ENCODE data around the gene LGR5. TPM values are rescaled to one million over a fixed set of nuclear protein-coding genes. Genes with fewer than 3 reads are reported as not detected.
A peak's percentile ranks its signal among the peaks of the same experiment; 100 is the strongest.

Gene LGR5
- total RNA-seq, 1 experiment from 2014 or later, result not detected

- no peak for DNase-seq (ENCODE audit: low read depth, low spot score)
- Histone ChIP-seq H3K79me2 (ENCODE audit: insufficient read depth, low read length) (no peaks in the 10 kb centered on the region), H3K4me3 (replicated peaks in 1 of 2; ENCODE audit: low read depth in 1 of 2, low read length in 2 of 2) (peak overlapping the region; percentile 40 to 61), H3K4me1 (ENCODE audit: control insufficient read depth in 1 of 2, insufficient read depth in 2 of 2, low read length in 2 of 2) (peaks cover 8 to 21% of the 10 kb centered on the region in 2 experiments; a peak in 3 of 4 replicates), H3K9ac (ENCODE audit: low read length) (no peak overlapping the region), H3K27me3 (ENCODE audit: insufficient read depth, low read length) (peaks cover 42% of the 10 kb centered on the region), H3K4me2 (ENCODE audit: low read length) (peak overlapping the region; percentile 94), H2AFZ (ENCODE audit: low read depth, low read length, poor library complexity, severe bottlenecking) (peak overlapping the region; percentile 5), H3K9me3 (ENCODE audit: control insufficient read depth in 1 of 2, insufficient read depth in 1 of 2, low read depth in 1 of 2, low read length in 2 of 2) (no peaks in the 10 kb centered on the region; a peak in 1 of 4 replicates), H3K9me2 (ENCODE audit: insufficient read depth) (no peaks in the 10 kb centered on the region), H4K20me1 (ENCODE audit: insufficient read depth) (no peaks in the 10 kb centered on the region), H3K27ac (ENCODE audit: low read depth, low read length) (no peak overlapping the region), H3K36me3 (ENCODE audit: control insufficient read depth in 1 of 2, insufficient read depth in 2 of 2, low read length in 2 of 2) (no peaks in the 10 kb centered on the region)
- RAD21 ChIA-PET (ENCODE audit: low non-redundant PET in 1 of 2, low total read pairs in 2 of 2, uncharacterized antibody in 2 of 2, unreplicated experiment in 2 of 2), result no interaction called here
- CTCF ChIA-PET, result no interaction called here
- POLR2A ChIA-PET, result no interaction called here
- BruUV-seq (replicated peaks), result no TSS peak
- TF ChIP-seq CEBPB (IDR thresholded peaks at IDR 0.05; ENCODE audit: low read depth), result no peak
- no peak for ATAC-seq
- intact Hi-C loops (cut with micrococcal nuclease), result no loop called here
These were observed 782 bp upstream of the LGR5 start for GRCh38 chr12:71438670-71439361.

GRCh38 chr12:71439362-71439612 is 311 bp upstream of the LGR5 start:
- Histone ChIP-seq H3K9me3 (ENCODE audit: control insufficient read depth in 1 of 2, insufficient read depth in 1 of 2, low read depth in 1 of 2, low read length in 2 of 2) (no peaks in the 10 kb centered on the region; a peak in 1 of 4 replicates), H4K20me1 (ENCODE audit: insufficient read depth) (no peaks in the 10 kb centered on the region), H3K4me3 (replicated peaks in 1 of 2; ENCODE audit: low read depth in 1 of 2, low read length in 2 of 2) (peak overlapping the region; percentile 40 to 61), H3K4me1 (ENCODE audit: control insufficient read depth in 1 of 2, insufficient read depth in 2 of 2, low read length in 2 of 2) (peaks cover 8 to 21% of the 10 kb centered on the region in 2 experiments; a peak in 3 of 4 replicates), H3K9ac (ENCODE audit: low read length) (no peak overlapping the region), H3K79me2 (ENCODE audit: insufficient read depth, low read length) (no peaks in the 10 kb centered on the region), H3K36me3 (ENCODE audit: control insufficient read depth in 1 of 2, insufficient read depth in 2 of 2, low read length in 2 of 2) (no peaks in the 10 kb centered on the region), H3K27ac (ENCODE audit: low read depth, low read length) (no peak overlapping the region), H3K9me2 (ENCODE audit: insufficient read depth) (no peaks in the 10 kb centered on the region), H2AFZ (ENCODE audit: low read depth, low read length, poor library complexity, severe bottlenecking) (peak overlapping the region; percentile 5), H3K27me3 (ENCODE audit: insufficient read depth, low read length) (peaks cover 42% of the 10 kb centered on the region), H3K4me2 (ENCODE audit: low read length) (peak overlapping the region; percentile 94)
- no TSS peak for BruUV-seq (replicated peaks)
- DNase-seq (ENCODE audit: low read depth, low spot score) (no peak), ATAC-seq (no peak)
- RAD21 ChIA-PET (ENCODE audit: low non-redundant PET in 1 of 2, low total read pairs in 2 of 2, uncharacterized antibody in 2 of 2, unreplicated experiment in 2 of 2), result no interaction called here
- no peak for TF ChIP-seq YY1 (IDR thresholded peaks at IDR 0.05; ENCODE audit: extremely low read depth, insufficient replicate concordance, low read depth, low read length)
- no peak for TF ChIP-seq POLR2A (IDR thresholded peaks at IDR 0.05; ENCODE audit: borderline replicate concordance, extremely low read depth, insufficient read depth, insufficient read length)
- TF ChIP-seq ZBTB33 (IDR thresholded peaks at IDR 0.05; ENCODE audit: extremely low read depth, insufficient replicate concordance, low read length), result no peak
- no peak for TF ChIP-seq ZFX (IDR thresholded peaks at IDR 0.05)
- TF ChIP-seq JUND (IDR thresholded peaks at IDR 0.05), result no peak
- no peak for TF ChIP-seq CBX3 (IDR thresholded peaks at IDR 0.05; ENCODE audit: low read depth)
- TF ChIP-seq EZH2phosphoT487 (IDR thresholded peaks at IDR 0.05; ENCODE audit: borderline replicate concordance), result no peak
- no peak for TF ChIP-seq EZH2 (IDR thresholded peaks at IDR 0.05)
- TF ChIP-seq POLR2AphosphoS5 (IDR thresholded peaks at IDR 0.05; ENCODE audit: low read depth, low read length), result no peak
- CTCF ChIA-PET, result no interaction called here
- POLR2A ChIA-PET, result no interaction called here
- intact Hi-C loops (cut with micrococcal nuclease), result no loop called here
